Karpas-422 (cell line): Measurements from ENCODE around the gene LIPC. TPM values are rescaled to one million over a fixed set of nuclear protein-coding genes. Genes with fewer than 3 reads are reported as not detected.
A peak's percentile ranks its signal among the peaks of the same experiment; 100 is the strongest.

ENCODE experiments used
- DNase-seq: peaks from one replicate; pipeline ENCODE4 v3.0.0-alpha.2; 2015
- H2AFZ ChIP-seq: fragments of 200-600 bp; sonication (generic); 2 replicates; pipeline ENCODE4 v1.6.1; 2014; ENCODE audit warnings: antibody characterized with exemption, low read length, mixed read lengths
- H3K27ac ChIP-seq: fragments of 200-600 bp; sonication (generic); 2 replicates; pipeline ENCODE4 v1.5.1; 2014; ENCODE audit warnings: mild to moderate bottlenecking, low read length, moderate library complexity
- H3K27me3 ChIP-seq: fragments of 200-600 bp; sonication (generic); 2 replicates; pipeline ENCODE4 v1.6.1; 2014; ENCODE audit warnings: low read length, mixed read lengths
- H3K36me3 ChIP-seq: fragments of 200-600 bp; sonication (generic); 2 replicates; pipeline ENCODE4 v1.6.1; 2014; ENCODE audit warnings: low read length, mixed read lengths; ENCODE audit not compliant: insufficient read depth
- H3K4me1 ChIP-seq: fragments of 200-600 bp; sonication (generic); 2 replicates; pipeline ENCODE4 v1.6.1; 2014; ENCODE audit warnings: mild to moderate bottlenecking, low read length, mixed read lengths
- H3K4me2 ChIP-seq: fragments of 200-600 bp; sonication (generic); 2 replicates; pipeline ENCODE4 v1.6.1; 2014; ENCODE audit warnings: low read length, low read depth, mild to moderate bottlenecking; ENCODE audit not compliant: poor library complexity, severe bottlenecking
- H3K4me3 ChIP-seq: fragments of 200-600 bp; sonication (generic); 2 replicates; pipeline ENCODE4 v1.5.1; 2014; ENCODE audit warnings: mild to moderate bottlenecking, antibody characterized with exemption, low read length, mixed read lengths
- H3K79me2 ChIP-seq: fragments of 200-600 bp; sonication (generic); 2 replicates; pipeline ENCODE4 v1.6.1; 2014; ENCODE audit warnings: mild to moderate bottlenecking, low read length, mixed read lengths
- H3K9ac ChIP-seq: fragments of 200-600 bp; sonication (generic); 2 replicates; pipeline ENCODE4 v1.6.0; 2014; ENCODE audit warnings: low read length
- H3K9me2 ChIP-seq: fragments of 200-600 bp; sonication (generic), shearing (Covaris generic); replicated peaks from 2 replicates; pipeline ENCODE4 v1.6.0; 2014; ENCODE audit warnings: mild to moderate bottlenecking, low read length, moderate library complexity; ENCODE audit not compliant: insufficient read depth
- H3K9me3 ChIP-seq: fragments of 300-700, 200-600 bp; sonication (generic); 2 replicates; pipeline ENCODE4 v1.6.1; 2014; ENCODE audit warnings: low read length, mixed read lengths
- H4K20me1 ChIP-seq: fragments of 200-600 bp; sonication (generic); 2 replicates; pipeline ENCODE4 v1.6.1; 2014; ENCODE audit warnings: mild to moderate bottlenecking, antibody characterized with exemption, low read length, low read depth; ENCODE audit not compliant: insufficient read depth
- total RNA-seq: library from RNA; depleted of rRNA; stranded (reverse); fragments of >200 nt; shearing (Covaris generic); gene quantifications from 2 replicates; pipeline ENCODE4 v1.2.3, GENCODE V29; 2014; ENCODE audit warnings: low replicate concordance

Gene LIPC
- total RNA-seq, 1 experiment from 2014 or later = not detected

DNA sequence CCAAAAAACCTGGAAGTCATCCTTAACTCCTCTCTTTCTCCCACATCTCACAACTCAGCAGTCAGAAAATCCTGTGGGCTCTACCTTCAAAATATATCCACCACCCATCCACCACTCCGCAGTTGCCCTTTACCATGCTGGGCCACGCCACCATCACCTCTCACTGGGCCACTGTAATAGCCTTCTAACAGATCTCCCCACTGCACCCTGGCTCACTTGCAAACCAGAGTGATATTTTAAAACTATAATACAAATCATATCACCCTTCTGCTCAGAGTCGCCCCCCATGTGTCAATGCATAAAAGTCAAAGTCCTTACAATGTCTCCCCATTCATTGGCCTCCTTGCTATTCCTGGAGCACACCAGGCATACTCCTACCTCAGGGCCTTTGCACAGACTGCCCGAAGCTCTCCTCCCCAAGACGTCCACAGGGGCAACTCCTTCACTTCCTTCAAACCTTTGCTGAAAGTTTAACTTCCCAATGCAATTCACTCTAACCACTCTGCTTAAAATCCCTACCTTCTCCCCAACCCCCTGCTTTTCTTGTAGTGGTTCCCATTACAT lies 1.5 kb upstream of the LIPC start:
- no peak overlapping the region for H3K4me3 ChIP-seq
- H3K36me3 ChIP-seq = no peaks in the 10 kb centered on the region
- H3K27me3 ChIP-seq = no peaks in the 10 kb centered on the region
- H3K79me2 ChIP-seq = no peaks in the 10 kb centered on the region
- H2AFZ ChIP-seq = no peak overlapping the region
- H3K27ac ChIP-seq = no peak overlapping the region
- H3K9ac ChIP-seq = no peak overlapping the region
- no peak overlapping the region for H3K4me2 ChIP-seq
- H3K9me2 ChIP-seq = no peaks in the 10 kb centered on the region
- no peak for DNase-seq
- no peaks in the 10 kb centered on the region for H3K9me3 ChIP-seq
- no peaks in the 10 kb centered on the region for H4K20me1 ChIP-seq
- no peaks in the 10 kb centered on the region for H3K4me1 ChIP-seq

- no peak for DNase-seq
- H3K79me2 ChIP-seq = no peaks in the 10 kb centered on the region
- no peaks in the 10 kb centered on the region for H3K27me3 ChIP-seq
- no peak overlapping the region for H3K4me3 ChIP-seq
- H3K9me3 ChIP-seq = no peaks in the 10 kb centered on the region
- no peaks in the 10 kb centered on the region for H3K4me1 ChIP-seq
- H2AFZ ChIP-seq = no peak overlapping the region
- no peak overlapping the region for H3K27ac ChIP-seq
- no peaks in the 10 kb centered on the region for H3K36me3 ChIP-seq
- no peak overlapping the region for H3K4me2 ChIP-seq
- H3K9ac ChIP-seq = no peak overlapping the region
- no peaks in the 10 kb centered on the region for H3K9me2 ChIP-seq
- no peaks in the 10 kb centered on the region for H4K20me1 ChIP-seq
Measured at GRCh38 chr15:58432401-58432800, 610 bp downstream of the LIPC start.

DNA sequence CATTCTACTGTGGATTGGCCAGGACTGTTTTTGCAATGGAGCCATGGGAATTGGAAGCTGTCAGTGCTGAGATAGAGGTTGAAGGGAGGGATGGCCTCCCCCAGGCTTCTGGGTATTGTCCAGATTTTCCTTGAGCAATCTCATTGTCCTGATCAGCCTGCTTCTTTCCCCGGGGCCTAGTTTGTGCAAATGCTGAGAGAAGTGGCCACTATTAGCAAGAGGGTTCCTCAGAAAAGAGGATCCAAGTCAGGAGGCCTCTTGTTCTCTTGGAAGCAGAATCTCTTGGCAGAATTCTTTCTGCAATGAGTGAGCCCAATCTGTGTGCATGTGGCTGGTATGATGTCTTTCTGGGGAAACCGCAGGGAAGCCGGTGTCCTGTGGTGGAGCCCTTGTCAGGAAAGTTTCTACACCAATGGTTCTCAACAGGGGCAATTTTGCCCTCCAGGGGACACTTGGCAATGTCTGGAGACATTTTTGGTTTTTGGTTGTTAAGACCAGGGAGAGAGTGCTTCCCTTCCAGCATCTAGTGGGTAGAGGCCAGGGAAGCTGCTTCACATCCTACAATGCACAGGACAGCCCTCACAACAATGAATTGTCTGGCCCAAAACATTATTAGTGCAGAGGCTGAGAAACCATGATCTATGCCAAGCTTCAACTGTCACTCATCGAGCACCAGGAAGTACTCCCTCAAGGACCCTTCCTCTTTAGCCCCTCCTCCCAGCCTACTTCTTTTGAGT lies 2.0 kb downstream of the LIPC start:
- Histone ChIP-seq H3K4me2 (no peak overlapping the region), H4K20me1 (no peaks in the 10 kb centered on the region), H3K9me3 (no peaks in the 10 kb centered on the region), H3K79me2 (no peaks in the 10 kb centered on the region), H3K9me2 (no peaks in the 10 kb centered on the region), H3K27me3 (no peaks in the 10 kb centered on the region), H3K4me1 (no peaks in the 10 kb centered on the region), H3K4me3 (no peak overlapping the region), H3K9ac (no peak overlapping the region), H3K27ac (no peak overlapping the region), H3K36me3 (no peaks in the 10 kb centered on the region), H2AFZ (no peak overlapping the region)
- no peak for DNase-seq

- Histone ChIP-seq H3K4me2 (no peak overlapping the region), H3K4me1 (no peaks in the 10 kb centered on the region), H3K9me3 (no peaks in the 10 kb centered on the region), H3K27me3 (no peaks in the 10 kb centered on the region), H4K20me1 (no peaks in the 10 kb centered on the region), H3K27ac (no peak overlapping the region), H3K4me3 (no peak overlapping the region), H3K9me2 (no peaks in the 10 kb centered on the region), H3K79me2 (no peaks in the 10 kb centered on the region), H3K9ac (no peak overlapping the region), H2AFZ (no peak overlapping the region), H3K36me3 (no peaks in the 10 kb centered on the region)
- no peak for DNase-seq
Measured at GRCh38 chr15:58434334-58434875, 2.6 kb downstream of the LIPC start.

DNA sequence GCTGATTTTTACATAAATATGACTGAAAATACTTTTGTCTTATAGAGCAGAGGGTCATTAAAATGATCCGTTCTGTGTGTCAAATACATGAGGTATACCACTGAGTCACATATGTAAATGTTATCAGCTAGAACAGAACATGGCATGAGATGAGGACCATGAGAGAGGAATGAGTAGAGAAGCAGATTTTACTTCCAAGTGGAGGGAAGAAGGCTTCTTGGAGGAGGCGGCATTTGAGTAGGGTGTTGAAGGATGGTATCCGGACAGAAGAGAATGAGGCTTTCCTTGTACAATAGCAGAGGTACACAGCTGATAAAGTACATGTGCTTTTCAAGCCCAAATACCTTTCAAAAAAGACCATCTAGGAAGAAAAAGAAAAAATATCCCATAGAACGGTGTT lies 4.8 kb downstream of the LIPC start:
- Histone ChIP-seq H3K27ac (no peak overlapping the region), H3K9me3 (no peaks in the 10 kb centered on the region), H3K4me2 (no peak overlapping the region), H3K4me3 (no peak overlapping the region), H3K9me2 (no peaks in the 10 kb centered on the region), H3K27me3 (no peaks in the 10 kb centered on the region), H3K79me2 (no peaks in the 10 kb centered on the region), H3K9ac (no peak overlapping the region), H2AFZ (no peak overlapping the region), H4K20me1 (no peaks in the 10 kb centered on the region), H3K4me1 (no peaks in the 10 kb centered on the region), H3K36me3 (no peaks in the 10 kb centered on the region)
- no peak for DNase-seq

- Histone ChIP-seq H3K9ac (no peak overlapping the region), H3K4me2 (no peak overlapping the region), H3K4me3 (no peak overlapping the region), H2AFZ (no peak overlapping the region), H3K79me2 (no peaks in the 10 kb centered on the region), H3K4me1 (no peaks in the 10 kb centered on the region), H3K9me3 (no peaks in the 10 kb centered on the region), H4K20me1 (no peaks in the 10 kb centered on the region), H3K36me3 (no peaks in the 10 kb centered on the region), H3K9me2 (no peaks in the 10 kb centered on the region), H3K27me3 (no peaks in the 10 kb centered on the region), H3K27ac (no peak overlapping the region)
- DNase-seq = no peak
Measured at GRCh38 chr15:58437531-58438105, 5.8 kb downstream of the LIPC start.

GRCh38 chr15:58438111-58438510 lies 6.3 kb downstream of the LIPC start:
- Histone ChIP-seq H3K27me3 (no peaks in the 10 kb centered on the region), H3K9ac (no peak overlapping the region), H3K36me3 (no peaks in the 10 kb centered on the region), H2AFZ (no peak overlapping the region), H3K9me2 (no peaks in the 10 kb centered on the region), H3K4me1 (no peaks in the 10 kb centered on the region), H3K9me3 (no peaks in the 10 kb centered on the region), H4K20me1 (no peaks in the 10 kb centered on the region), H3K27ac (no peak overlapping the region), H3K4me2 (no peak overlapping the region), H3K79me2 (no peaks in the 10 kb centered on the region), H3K4me3 (no peak overlapping the region)
- DNase-seq = no peak

DNA sequence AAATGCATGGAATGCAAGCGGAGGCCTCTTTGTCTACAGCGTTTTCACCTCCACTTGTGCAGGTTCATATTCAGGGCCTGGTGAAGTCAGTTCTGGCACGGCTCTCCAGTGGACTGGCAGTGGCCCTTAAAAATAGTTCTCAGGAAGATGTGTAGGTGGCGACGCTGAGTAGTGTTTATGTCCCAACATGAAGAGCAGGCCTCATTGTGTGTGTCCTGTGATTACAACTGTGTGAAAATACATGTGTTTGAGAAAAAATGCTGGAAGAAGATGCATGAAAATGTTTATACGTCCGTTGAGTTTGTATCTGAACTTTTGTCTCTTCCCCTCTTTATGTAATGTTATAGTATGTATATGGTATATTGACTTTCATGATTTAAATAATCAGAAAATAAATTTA lies 7.2 kb downstream of the LIPC start:
- Histone ChIP-seq H2AFZ (no peak overlapping the region), H3K79me2 (no peaks in the 10 kb centered on the region), H3K9ac (no peak overlapping the region), H3K27me3 (no peaks in the 10 kb centered on the region), H3K4me3 (no peak overlapping the region), H4K20me1 (no peaks in the 10 kb centered on the region), H3K27ac (no peak overlapping the region), H3K4me2 (no peak overlapping the region), H3K4me1 (no peaks in the 10 kb centered on the region), H3K9me3 (no peaks in the 10 kb centered on the region), H3K9me2 (no peaks in the 10 kb centered on the region), H3K36me3 (no peaks in the 10 kb centered on the region)
- DNase-seq = peak; percentile 49
